ENCODE data around the gene SNX25. TPM values are rescaled to one million over a fixed set of nuclear protein-coding genes. Genes with fewer than 3 reads are reported as not detected.

SNX25 gene
- total RNA-seq, 2 donors from 2014 or later, result 13.2 to 16.8 TPM

- Histone ChIP-seq H3K9me3 (no peaks in the 10 kb centered on the region), H3K27me3 (no peaks in the 10 kb centered on the region), H3K36me3 (peaks cover 18% of the 10 kb centered on the region), H3K4me3 (no peak overlapping the region), H3K4me1 (peaks cover 0 to 14% of the 10 kb centered on the region in 2 donors), H3K27ac (no peak overlapping the region)
- TF ChIP-seq CTCF (IDR thresholded peaks at IDR 0.05), result no peak
- DNase-seq (ENCODE audit: low spot score), result no peak
Observed at GRCh38 chr4:185341841-185342240, 132.4 kb downstream of the SNX25 start.

- DNase-seq (ENCODE audit: low spot score), result peak; percentile 58
- peaks cover 21% of the 10 kb centered on the region for H3K36me3 ChIP-seq
- H3K27me3 ChIP-seq, result no peaks in the 10 kb centered on the region
- no peak overlapping the region for H3K4me3 ChIP-seq
- H3K4me1 ChIP-seq, result peaks cover 0 to 14% of the 10 kb centered on the region in 2 donors
- no peak for TF ChIP-seq CTCF (IDR thresholded peaks at IDR 0.05)
- no peak overlapping the region for H3K27ac ChIP-seq
- H3K9me3 ChIP-seq, result no peaks in the 10 kb centered on the region
Observed at GRCh38 chr4:185343726-185344581, 134.6 kb downstream of the SNX25 start.

GRCh38 chr4:185344743-185345538 is 135.5 kb downstream of the SNX25 start:
- H3K4me1 ChIP-seq, result peaks cover 0 to 14% of the 10 kb centered on the region in 2 donors
- no peaks in the 10 kb centered on the region for H3K9me3 ChIP-seq
- no peak overlapping the region for H3K27ac ChIP-seq
- H3K4me3 ChIP-seq, result no peak overlapping the region
- peaks cover 21% of the 10 kb centered on the region for H3K36me3 ChIP-seq
- H3K27me3 ChIP-seq, result no peaks in the 10 kb centered on the region
- DNase-seq (ENCODE audit: low spot score), result no peak
- TF ChIP-seq CTCF (IDR thresholded peaks at IDR 0.05), result no peak

- no peaks in the 10 kb centered on the region for H3K27me3 ChIP-seq
- no peak overlapping the region for H3K4me3 ChIP-seq
- H3K9me3 ChIP-seq, result no peaks in the 10 kb centered on the region
- no peak overlapping the region for H3K27ac ChIP-seq
- peaks cover 0 to 14% of the 10 kb centered on the region in 2 donors for H3K4me1 ChIP-seq
- TF ChIP-seq CTCF (IDR thresholded peaks at IDR 0.05), result no peak
- H3K36me3 ChIP-seq, result peaks cover 13% of the 10 kb centered on the region
- no peak for DNase-seq (ENCODE audit: low spot score)
Observed at GRCh38 chr4:185346975-185347601, 137.7 kb downstream of the SNX25 start.

GRCh38 chr4:185351691-185352090 is 142.3 kb downstream of the SNX25 start:
- Histone ChIP-seq H3K4me1 (no peaks in the 10 kb centered on the region), H3K4me3 (no peak overlapping the region), H3K9me3 (no peaks in the 10 kb centered on the region), H3K27ac (no peak overlapping the region), H3K36me3 (peaks cover 5% of the 10 kb centered on the region), H3K27me3 (no peaks in the 10 kb centered on the region)
- no peak for DNase-seq (ENCODE audit: low spot score)
- no peak for TF ChIP-seq CTCF (IDR thresholded peaks at IDR 0.05)
